RWPE1 (cell line): Measurements from ENCODE around the gene NSMF.
"Not testable (repeated sequence)": the region's sequence is repeated elsewhere in the genome, so short reads cannot be mapped to it uniquely, and the experiment has no call there.

Experiments used
- CTCF ChIA-PET: fragments of 350-600 bp; sonication (Branson Sonifier 250); formaldehyde crosslinking; extraction: SDS; loops from one replicate; lab custom pipeline; 2021; lab: Yijun Ruan, JAX
- POLR2A ChIA-PET: fragments of 400-600 bp; formaldehyde crosslinking; extraction: SDS; loops from one replicate; lab custom pipeline; 2020; ENCODE audit warnings: antibody characterized with exemption; ENCODE audit not compliant: low non-redundant PET; lab: Yijun Ruan, JAX
- DNase-seq: peaks from one replicate; pipeline ENCODE4 v3.0.0; 2012; ENCODE audit warnings: low spot score
- H3K27ac ChIP-seq: fragments of 450-650 bp; 2 replicates; pipeline ENCODE4 v1.5.1; 2017
- TF ChIP-seq, protein P1 (sequence below): fragments of 450-650 bp; conservative IDR thresholded peaks from 2 replicates; pipeline ENCODE4 v1.5.1; 2017; ENCODE audit warnings: low read depth, mild to moderate bottlenecking

NSMF gene

GRCh38 chr9:137452761-137453642, 6.1 kb downstream of the NSMF start:
- POLR2A ChIA-PET = no interaction called here

GRCh38 chr9:137452006-137452760, 7.0 kb downstream of the NSMF start:
- DNase-seq = no peak

More at GRCh38 chr9:137452761-137453642, 6.1 kb downstream of the NSMF start:
- H3K27ac ChIP-seq = peak overlapping the region; percentile 74
- CTCF ChIA-PET = interaction anchor here (0.5 to 1.3 kb wide), 4 partner anchors 8 to 426 kb away, joined by 3 to 4 read pairs (median 4); no protein-coding TSS in a partner anchor
- no peak for DNase-seq
- TF ChIP-seq, protein P1, sequence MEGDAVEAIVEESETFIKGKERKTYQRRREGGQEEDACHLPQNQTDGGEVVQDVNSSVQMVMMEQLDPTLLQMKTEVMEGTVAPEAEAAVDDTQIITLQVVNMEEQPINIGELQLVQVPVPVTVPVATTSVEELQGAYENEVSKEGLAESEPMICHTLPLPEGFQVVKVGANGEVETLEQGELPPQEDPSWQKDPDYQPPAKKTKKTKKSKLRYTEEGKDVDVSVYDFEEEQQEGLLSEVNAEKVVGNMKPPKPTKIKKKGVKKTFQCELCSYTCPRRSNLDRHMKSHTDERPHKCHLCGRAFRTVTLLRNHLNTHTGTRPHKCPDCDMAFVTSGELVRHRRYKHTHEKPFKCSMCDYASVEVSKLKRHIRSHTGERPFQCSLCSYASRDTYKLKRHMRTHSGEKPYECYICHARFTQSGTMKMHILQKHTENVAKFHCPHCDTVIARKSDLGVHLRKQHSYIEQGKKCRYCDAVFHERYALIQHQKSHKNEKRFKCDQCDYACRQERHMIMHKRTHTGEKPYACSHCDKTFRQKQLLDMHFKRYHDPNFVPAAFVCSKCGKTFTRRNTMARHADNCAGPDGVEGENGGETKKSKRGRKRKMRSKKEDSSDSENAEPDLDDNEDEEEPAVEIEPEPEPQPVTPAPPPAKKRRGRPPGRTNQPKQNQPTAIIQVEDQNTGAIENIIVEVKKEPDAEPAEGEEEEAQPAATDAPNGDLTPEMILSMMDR = no peak

GRCh38 chr9:137451264-137452005, 7.7 kb downstream of the NSMF start:
- DNase-seq, H3K27ac ChIP-seq, POLR2A ChIA-PET, CTCF ChIA-PET: not testable (repeated sequence)

More at GRCh38 chr9:137452006-137452760, 7.0 kb downstream of the NSMF start:
- H3K27ac ChIP-seq = no peak overlapping the region
- POLR2A ChIA-PET = no interaction called here
- TF ChIP-seq, protein P1 = no peak
- CTCF ChIA-PET = interaction anchor here (1.3 kb wide), 1 partner anchor 7 kb away, joined by 4 read pairs; no protein-coding TSS in a partner anchor

GRCh38 chr9:137450539-137451222, 8.5 kb downstream of the NSMF start:
- CTCF ChIA-PET, H3K27ac ChIP-seq, DNase-seq: not testable (repeated sequence)
- POLR2A ChIA-PET = interaction anchor here (0.8 kb wide), 1 partner anchor 149 kb away, joined by 4 read pairs; no protein-coding TSS in a partner anchor

DNA sequence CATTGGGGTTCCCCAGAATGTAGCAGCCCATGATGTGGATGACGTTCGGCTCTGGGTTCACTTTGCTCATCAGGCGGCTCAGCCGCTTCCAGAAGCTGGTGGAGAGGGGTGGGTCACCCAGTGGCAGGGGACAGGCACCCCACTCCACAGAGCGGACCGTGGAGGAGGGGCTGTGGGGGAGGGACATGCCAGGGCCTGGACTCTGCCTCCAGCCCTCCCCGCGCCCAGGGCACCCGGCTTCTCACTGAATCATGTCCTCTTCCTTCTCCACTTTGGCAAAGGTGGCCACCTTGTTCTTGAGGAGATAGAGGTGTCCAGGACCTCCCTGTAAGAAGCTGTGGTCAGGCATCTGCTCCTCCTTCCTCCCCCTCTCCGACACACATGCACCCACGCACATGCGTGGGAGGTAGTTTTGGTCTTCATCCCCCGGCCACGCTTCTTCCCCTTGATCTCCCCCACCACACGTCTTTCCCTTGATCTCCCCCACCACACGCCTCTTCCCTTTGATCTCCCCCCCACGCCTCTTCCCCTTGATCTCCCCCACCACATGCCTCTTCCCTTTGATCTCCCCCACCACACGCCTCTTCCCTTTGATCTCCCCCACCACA, 9.1 kb downstream of the NSMF start:
- ChIA-PET POLR2A (interaction anchor here (0.8 kb wide), 1 partner anchor 149 kb away, joined by 4 read pairs; no protein-coding TSS in a partner anchor), CTCF (no interaction called here)
- no peak for DNase-seq
- peak overlapping the region; percentile 31 for H3K27ac ChIP-seq
- TF ChIP-seq, protein P1 = no peak

DNA sequence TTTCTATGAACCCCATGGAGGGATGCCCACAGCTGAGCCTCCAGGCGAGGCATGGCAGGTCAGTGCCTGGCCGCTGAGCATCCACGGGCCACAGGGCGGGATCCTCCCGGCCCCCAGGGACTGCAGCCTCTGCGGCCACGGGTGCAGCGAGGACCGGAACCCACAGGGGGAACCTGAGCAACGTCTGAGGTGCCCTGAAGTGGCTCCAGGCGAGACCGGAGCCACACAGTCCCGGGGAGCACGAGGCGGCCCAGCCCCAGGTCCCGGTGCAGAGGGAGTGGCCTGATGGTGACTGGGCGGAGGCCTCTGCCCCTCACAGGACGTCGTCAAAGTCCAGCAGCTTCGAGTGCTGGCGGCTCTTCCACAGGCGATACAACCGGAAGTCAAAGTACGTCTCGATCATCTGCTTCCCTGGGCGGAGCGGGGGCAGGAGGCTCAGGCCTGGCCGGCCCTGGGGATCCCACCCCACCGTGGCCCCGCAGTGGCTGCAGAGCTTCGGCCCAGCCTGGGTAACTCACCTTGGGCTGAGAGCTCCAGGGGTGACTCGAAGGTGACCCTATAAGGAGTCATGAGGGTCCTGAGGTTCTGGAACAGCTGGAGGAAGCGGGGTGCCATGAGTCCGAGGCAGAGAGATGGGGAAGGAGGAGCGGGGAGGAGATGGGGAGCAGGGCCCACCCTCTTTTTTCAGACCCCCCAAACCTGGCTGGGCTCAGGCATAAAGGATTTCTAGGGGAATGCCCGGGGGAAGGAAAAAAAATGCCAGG, 9.9 kb downstream of the NSMF start:
- ChIA-PET POLR2A (no interaction called here), CTCF (interaction anchor here (0.7 kb wide), 1 partner anchor 77 kb away, joined by 3 read pairs; no protein-coding TSS in a partner anchor)
- TF ChIP-seq, protein P1 = no peak
- no peak for DNase-seq
- peak overlapping the region; percentile 31 for H3K27ac ChIP-seq
